Choroid plexus epithelial cell (primary cell): ENCODE measurements around the gene ATP2B2.

Experiments used
- DNase-seq: peaks from one replicate; pipeline ENCODE4 v3.0.0-alpha.2; 2010; ENCODE audit warnings: low read depth
- H3K4me3 ChIP-seq: 2 replicates; pipeline ENCODE4 v1.5.1; 2011; ENCODE audit warnings: low read depth, mild to moderate bottlenecking, control low read depth, low read length, moderate library complexity
- TF ChIP-seq, protein P1 (sequence below): conservative IDR thresholded peaks from 2 replicates; pipeline ENCODE4 v1.5.1; 2011; ENCODE audit warnings: low read depth, mild to moderate bottlenecking, control low read depth, inconsistent platforms, low read length, moderate library complexity

ATP2B2 gene

DNA sequence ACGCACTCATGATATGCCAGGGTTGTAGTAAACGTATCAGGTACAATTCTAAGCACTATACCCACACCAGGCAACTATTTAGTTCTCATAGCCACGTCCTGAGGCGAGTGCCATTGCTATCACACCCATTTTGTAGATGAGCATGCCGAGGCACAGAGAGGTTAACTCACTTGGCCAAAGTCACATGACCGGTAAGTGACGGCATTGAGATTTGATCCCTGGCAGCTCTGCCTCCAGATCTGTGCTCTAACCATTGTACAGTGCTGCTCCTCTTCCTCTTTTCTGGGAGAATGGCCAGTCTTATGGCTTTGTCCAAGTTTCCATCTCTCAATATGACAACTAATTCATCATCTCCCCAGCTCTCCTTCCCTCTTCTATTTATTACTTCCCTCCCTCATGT is 18.9 kb upstream of the ATP2B2 start:
- TF ChIP-seq, protein P1, sequence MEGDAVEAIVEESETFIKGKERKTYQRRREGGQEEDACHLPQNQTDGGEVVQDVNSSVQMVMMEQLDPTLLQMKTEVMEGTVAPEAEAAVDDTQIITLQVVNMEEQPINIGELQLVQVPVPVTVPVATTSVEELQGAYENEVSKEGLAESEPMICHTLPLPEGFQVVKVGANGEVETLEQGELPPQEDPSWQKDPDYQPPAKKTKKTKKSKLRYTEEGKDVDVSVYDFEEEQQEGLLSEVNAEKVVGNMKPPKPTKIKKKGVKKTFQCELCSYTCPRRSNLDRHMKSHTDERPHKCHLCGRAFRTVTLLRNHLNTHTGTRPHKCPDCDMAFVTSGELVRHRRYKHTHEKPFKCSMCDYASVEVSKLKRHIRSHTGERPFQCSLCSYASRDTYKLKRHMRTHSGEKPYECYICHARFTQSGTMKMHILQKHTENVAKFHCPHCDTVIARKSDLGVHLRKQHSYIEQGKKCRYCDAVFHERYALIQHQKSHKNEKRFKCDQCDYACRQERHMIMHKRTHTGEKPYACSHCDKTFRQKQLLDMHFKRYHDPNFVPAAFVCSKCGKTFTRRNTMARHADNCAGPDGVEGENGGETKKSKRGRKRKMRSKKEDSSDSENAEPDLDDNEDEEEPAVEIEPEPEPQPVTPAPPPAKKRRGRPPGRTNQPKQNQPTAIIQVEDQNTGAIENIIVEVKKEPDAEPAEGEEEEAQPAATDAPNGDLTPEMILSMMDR, result no peak
- DNase-seq, result no peak
- H3K4me3 ChIP-seq, result no peak overlapping the region

DNA sequence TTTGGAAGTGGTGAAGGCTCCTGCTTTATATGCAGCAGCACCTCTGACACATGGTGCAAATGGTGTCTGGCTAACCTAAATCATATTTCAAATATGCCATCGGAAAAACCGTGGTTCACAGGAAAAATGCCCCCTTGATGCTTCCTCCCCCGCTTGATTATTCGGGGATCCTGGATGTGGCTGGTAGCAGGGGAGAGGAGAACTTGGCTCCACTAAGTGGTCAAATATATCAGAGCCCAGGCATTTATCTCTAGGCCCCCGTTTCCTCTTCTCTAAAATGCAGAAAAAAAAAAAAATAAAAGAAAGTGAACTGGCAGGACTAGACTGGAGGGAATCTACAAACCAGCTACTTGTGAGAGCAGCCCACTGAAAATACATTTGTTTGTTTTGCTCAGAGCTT is 18.2 kb upstream of the ATP2B2 start:
- TF ChIP-seq, protein P1, result no peak

GRCh38 chr3:10522646-10523303 is 17.4 kb upstream of the ATP2B2 start:
- no peak for DNase-seq
- TF ChIP-seq, protein P1, result no peak
- H3K4me3 ChIP-seq, result no peak overlapping the region

More for the DNA sequence above, 18.2 kb upstream of the ATP2B2 start:
- H3K4me3 ChIP-seq, result no peak overlapping the region
- DNase-seq, result no peak

- TF ChIP-seq, protein P1, result no peak
- no peak for DNase-seq
- no peak overlapping the region for H3K4me3 ChIP-seq
These were observed 16.5 kb upstream of the ATP2B2 start for GRCh38 chr3:10521772-10522441.

- no peak overlapping the region for H3K4me3 ChIP-seq
- TF ChIP-seq, protein P1, result no peak
- no peak for DNase-seq
These were observed 14.7 kb upstream of the ATP2B2 start for GRCh38 chr3:10520072-10520471.

DNA sequence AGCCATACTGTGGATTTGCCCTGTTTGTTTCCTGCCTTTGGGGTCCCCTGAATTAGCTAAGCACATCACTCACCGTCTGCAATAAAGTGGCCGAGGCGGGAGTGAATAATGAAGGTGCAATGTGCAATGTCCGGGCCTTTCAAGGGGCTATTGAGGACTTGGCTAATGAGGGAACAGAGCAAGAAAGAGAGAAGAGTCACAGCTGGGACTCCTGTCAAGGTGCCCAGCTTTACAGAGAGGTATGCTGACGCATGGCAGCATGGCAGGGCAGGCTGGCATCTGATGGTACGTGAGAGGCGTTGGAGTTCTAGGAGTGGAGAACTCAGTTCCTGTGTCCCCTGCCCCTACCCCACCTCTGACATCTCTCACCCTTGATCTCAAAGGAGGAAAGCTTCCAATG is 13.8 kb upstream of the ATP2B2 start:
- no peak overlapping the region for H3K4me3 ChIP-seq
- TF ChIP-seq, protein P1, result no peak
- DNase-seq, result no peak
